Calu3 (cell line): ENCODE data around the gene TESK1. TPM values are rescaled to one million over a fixed set of nuclear protein-coding genes. Genes with fewer than 3 reads are reported as not detected.
"Not testable (repeated sequence)": the region's sequence is repeated elsewhere in the genome, so short reads cannot be mapped to it uniquely, and the experiment has no call there.

Experiments
- BruUV-seq: library from RNA; stranded (reverse); fragments of 400-500 nt; replicated peaks from 2 replicates; lab custom pipeline; 2021; lab: Mats Ljungman, UMichigan
- CTCF ChIA-PET: fragments of 300-600 bp; sonication (Branson Sonifier 250); formaldehyde crosslinking; loops from one replicate; lab custom pipeline; 2022; ENCODE audit warnings: antibody characterized with exemption; lab: Charles Lee
- DNase-seq: peaks from one replicate; pipeline ENCODE4 v3.0.0; 2022
- H3K27ac Mint-ChIP-seq: one replicate; pipeline ENCODE4 v1.8.0; 2022; ENCODE audit warnings: mixed read lengths; ENCODE audit not compliant: unreplicated experiment
- H3K27me3 Mint-ChIP-seq: one replicate; pipeline ENCODE4 v1.8.0; 2022; ENCODE audit warnings: mixed read lengths; ENCODE audit not compliant: unreplicated experiment
- H3K36me3 Mint-ChIP-seq: one replicate; pipeline ENCODE4 v1.8.0; 2022; ENCODE audit warnings: mild to moderate bottlenecking, moderate library complexity, mixed read lengths; ENCODE audit not compliant: insufficient read depth, unreplicated experiment
- H3K4me1 Mint-ChIP-seq: one replicate; pipeline ENCODE4 v1.8.0; 2022; ENCODE audit warnings: mild to moderate bottlenecking, low read depth, mixed read lengths; ENCODE audit not compliant: unreplicated experiment
- H3K4me3 Mint-ChIP-seq: one replicate; pipeline ENCODE4 v1.8.0; 2022; ENCODE audit warnings: mild to moderate bottlenecking, low read depth, moderate library complexity, mixed read lengths; ENCODE audit not compliant: unreplicated experiment
- H3K9me3 Mint-ChIP-seq: one replicate; pipeline ENCODE4 v1.8.0; 2022; ENCODE audit warnings: low read depth, mixed read lengths; ENCODE audit not compliant: unreplicated experiment
- CTCF ChIP-seq: fragments of 200-600 bp; IDR thresholded peaks from one replicate; pipeline ENCODE4 v1.8.0; 2022; ENCODE audit warnings: antibody characterized with exemption; ENCODE audit not compliant: unreplicated experiment
- intact Hi-C: fragments of 100-400 bp; cut with micrococcal nuclease; formaldehyde crosslinking; loops from one replicate; pipeline ENCODE4 v1.10.0; 2022; ENCODE audit not compliant: unreplicated experiment
- total RNA-seq: library from RNA; stranded (reverse); gene quantifications from 2 replicates; pipeline ENCODE4 v1.2.3, GENCODE V29; 2022

TESK1 gene
- total RNA-seq, 1 experiment from 2014 or later: 24.6 TPM

GRCh38 chr9:35575478-35575877, 29.6 kb upstream of the TESK1 start:
- Mint-ChIP-seq H3K36me3 (no peaks in the 10 kb centered on the region), H3K4me3 (no peak overlapping the region), H3K4me1 (no peaks in the 10 kb centered on the region), H3K9me3 (peaks cover 7% of the 10 kb centered on the region), H3K27me3 (no peaks in the 10 kb centered on the region), H3K27ac (no peak overlapping the region)
- no peak for TF ChIP-seq CTCF
- CTCF ChIA-PET: no interaction called here
- no peak for DNase-seq
- no TSS peak for BruUV-seq
- intact Hi-C loops: no loop called here

DNA sequence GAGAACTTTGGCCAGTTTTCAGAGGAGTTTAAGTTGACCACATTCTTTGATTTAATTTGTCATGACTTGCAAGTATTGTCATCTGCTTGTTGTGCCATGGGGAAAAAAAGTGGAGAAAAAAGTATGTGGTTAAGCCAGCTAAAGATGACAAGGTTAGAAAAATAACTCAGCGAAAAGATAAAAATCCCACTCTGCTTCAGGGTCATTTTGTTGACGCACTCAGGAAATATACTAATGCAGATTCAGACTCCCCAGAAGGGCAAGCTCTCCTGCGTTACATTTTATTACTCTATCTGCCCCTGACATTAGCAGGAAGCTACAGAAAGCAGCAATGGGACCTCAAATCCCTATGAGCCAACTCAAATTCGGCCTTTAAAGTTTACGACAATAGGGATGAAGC, 27.6 kb upstream of the TESK1 start:
- no peak for DNase-seq
- CTCF ChIA-PET: no interaction called here
- H3K4me3 Mint-ChIP-seq: no peak overlapping the region
- H3K36me3 Mint-ChIP-seq: no peaks in the 10 kb centered on the region
- H3K27me3 Mint-ChIP-seq: no peaks in the 10 kb centered on the region
- no TSS peak for BruUV-seq
- no peak overlapping the region for H3K27ac Mint-ChIP-seq
- intact Hi-C loops: no loop called here
- peaks cover 10% of the 10 kb centered on the region for H3K9me3 Mint-ChIP-seq
- TF ChIP-seq CTCF: no peak
- H3K4me1 Mint-ChIP-seq: no peaks in the 10 kb centered on the region

GRCh38 chr9:35579130-35579529, 25.9 kb upstream of the TESK1 start:
- no peak overlapping the region for H3K27ac Mint-ChIP-seq
- no peaks in the 10 kb centered on the region for H3K4me1 Mint-ChIP-seq
- H3K9me3 Mint-ChIP-seq: peaks cover 10% of the 10 kb centered on the region
- intact Hi-C loops: no loop called here
- H3K36me3 Mint-ChIP-seq: no peaks in the 10 kb centered on the region
- DNase-seq: no peak
- no peak for TF ChIP-seq CTCF
- H3K4me3 Mint-ChIP-seq: no peak overlapping the region
- no TSS peak for BruUV-seq
- CTCF ChIA-PET: no interaction called here
- H3K27me3 Mint-ChIP-seq: no peaks in the 10 kb centered on the region

- DNase-seq, CTCF ChIA-PET, H3K27me3 Mint-ChIP-seq, H3K36me3 Mint-ChIP-seq, H3K4me3 Mint-ChIP-seq, intact Hi-C loops, H3K27ac Mint-ChIP-seq, BruUV-seq, H3K4me1 Mint-ChIP-seq: not testable (repeated sequence)
- H3K9me3 Mint-ChIP-seq: peaks cover 10% of the 10 kb centered on the region
Observed at GRCh38 chr9:35579659-35580227, 25.3 kb upstream of the TESK1 start.

- not testable (repeated sequence) for H3K27me3 Mint-ChIP-seq
Observed at GRCh38 chr9:35583521-35583920, 21.5 kb upstream of the TESK1 start.

GRCh38 chr9:35584681-35585080, 20.4 kb upstream of the TESK1 start:
- CTCF ChIA-PET, BruUV-seq, H3K27ac Mint-ChIP-seq: not testable (repeated sequence)

More at GRCh38 chr9:35583521-35583920, 21.5 kb upstream of the TESK1 start:
- DNase-seq, BruUV-seq, H3K27ac Mint-ChIP-seq, H3K4me1 Mint-ChIP-seq, CTCF ChIA-PET, intact Hi-C loops, H3K36me3 Mint-ChIP-seq, H3K4me3 Mint-ChIP-seq: not testable (repeated sequence)
- H3K9me3 Mint-ChIP-seq: peaks cover 10% of the 10 kb centered on the region

GRCh38 chr9:35588506-35588905, 16.6 kb upstream of the TESK1 start:
- DNase-seq, H3K27me3 Mint-ChIP-seq, intact Hi-C loops, H3K4me3 Mint-ChIP-seq, H3K4me1 Mint-ChIP-seq, BruUV-seq, H3K27ac Mint-ChIP-seq, H3K36me3 Mint-ChIP-seq, H3K9me3 Mint-ChIP-seq: not testable (repeated sequence)
- CTCF ChIA-PET: interaction anchor here (1.0 kb wide), 1 partner anchor 15 kb away, joined by 3 read pairs; no protein-coding TSS in a partner anchor

More at GRCh38 chr9:35584681-35585080, 20.4 kb upstream of the TESK1 start:
- H3K4me3 Mint-ChIP-seq, DNase-seq, H3K36me3 Mint-ChIP-seq, H3K9me3 Mint-ChIP-seq, H3K27me3 Mint-ChIP-seq, intact Hi-C loops, H3K4me1 Mint-ChIP-seq: not testable (repeated sequence)
